Measurements from ENCODE around the gene ECM1. TPM values are rescaled to one million over a fixed set of nuclear protein-coding genes. Genes with fewer than 3 reads are reported as not detected.

The ECM1 gene
- total and polyA plus RNA-seq, 2 of the 8 experiments (the other 6 are each of a cell fraction or from before 2014, with no cell fraction given): 0.95 to 0.98 TPM

DNA sequence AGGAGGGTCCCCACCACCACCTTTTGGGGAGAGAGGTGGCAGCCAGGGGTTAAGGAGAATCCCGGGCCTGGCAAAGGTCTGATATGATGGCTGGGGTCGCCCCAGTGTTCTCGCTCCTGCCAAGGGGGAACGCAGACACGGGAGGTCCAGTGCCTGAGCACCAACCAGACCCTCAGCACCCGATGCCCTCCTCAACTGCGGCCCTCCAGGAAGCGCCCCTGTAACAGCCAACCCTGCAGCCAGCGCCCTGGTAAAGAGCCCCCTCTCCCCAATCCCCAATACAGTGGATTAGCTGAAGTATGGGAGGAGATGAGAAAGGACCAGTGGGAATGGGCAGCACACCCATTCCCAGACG is 51.7 kb downstream of the ECM1 start:
- ChIA-PET CTCF (ENCODE audit: partially characterized antibody) (interaction anchor here (0.6 to 13.7 kb wide), 23 partner anchors 10 to 255 kb away, joined by 3 to 210 read pairs (median 5); partner anchors contain the start of genes ADAMTSL4, FALEC, GOLPH3L and MCL1), POLR2A (ENCODE audit: partially characterized antibody) (interaction anchor here (1.0 to 43.7 kb wide), 7 partner anchors 9 to 414 kb away, joined by 3 to 1380 read pairs (median 5); partner anchors contain the start of genes ADAMTSL4, ENSA, FALEC and MCL1)
- Histone ChIP-seq H3K79me1 (ENCODE audit: low read depth, low read length) (0 out of 2 replicates have a peak, but pooled peaks cover 3% of the 10 kb centered on the region), H3K27me3 (replicated peaks in 1 of 4; ENCODE audit: control insufficient read depth in 3 of 4, extremely low read depth in 1 of 4, insufficient read depth in 3 of 4, low read length in 3 of 4) (no peaks in the 10 kb centered on the region), H3K14ac (ENCODE audit: insufficient read length) (no peak overlapping the region), H4K91ac (replicated peaks; ENCODE audit: insufficient read length, low read length) (no peak overlapping the region), H2AFZ (ENCODE audit: low read length) (no peak overlapping the region), H4K20me1 (replicated peaks in 1 of 2; ENCODE audit: control insufficient read depth in 1 of 2, insufficient read depth in 2 of 2, low read length in 2 of 2) (peaks cover 0 to 6% of the 10 kb centered on the region in 2 experiments), H3K18ac (ENCODE audit: extremely low read depth, low read length) (no peak overlapping the region), H3K4me2 (ENCODE audit: insufficient read depth in 1 of 2, low read depth in 2 of 2, low read length in 2 of 2) (no peak overlapping the region), H3K9me3 (ENCODE audit: insufficient read depth in 2 of 2, low read depth in 1 of 2, low read length in 1 of 2) (no peaks in the 10 kb centered on the region), H3K27ac (ENCODE audit: low read depth, low read length) (no peak overlapping the region), H2AK5ac (ENCODE audit: low read depth, low read length) (no peak overlapping the region), H2BK15ac (ENCODE audit: low read length) (no peak overlapping the region), H3K56ac (replicated peaks; ENCODE audit: insufficient read length, low read depth, low read length) (no peak overlapping the region), H3K79me2 (ENCODE audit: control insufficient read depth in 1 of 2, insufficient read depth in 2 of 2, low read length in 2 of 2) (peaks cover 0 to 22% of the 10 kb centered on the region in 2 experiments; a peak in 2 of 4 replicates), H3K9ac (replicated peaks in 1 of 4; ENCODE audit: extremely low read depth in 1 of 4, low read depth in 3 of 4, low read length in 3 of 4) (no peak overlapping the region), H2BK5ac (ENCODE audit: low read depth, low read length) (no peak overlapping the region), H3K4me1 (replicated peaks in 1 of 4; ENCODE audit: control insufficient read depth in 3 of 4, insufficient read depth in 4 of 4, low read length in 3 of 4) (peaks cover 11 to 23% (median 19%) of the 10 kb centered on the region in 4 experiments), H3K36me3 (ENCODE audit: control insufficient read depth in 2 of 4, insufficient read depth in 4 of 4, low read length in 3 of 4) (peaks cover 0 to 4% (median 2%) of the 10 kb centered on the region in 4 experiments; a peak in 2 of 8 replicates), H2BK12ac (ENCODE audit: low read depth, low read length) (0 out of 2 replicates have a peak overlapping the region, but pooled peaks have one; percentile 64), H2BK120ac (replicated peaks; ENCODE audit: low read depth, low read length) (no peak overlapping the region), H3K4ac (replicated peaks; ENCODE audit: insufficient read length, low read depth, low read length) (no peak overlapping the region), H3K4me3 (ENCODE audit: extremely low read depth in 1 of 4, insufficient read depth in 2 of 4, low read depth in 3 of 4, low read length in 4 of 4) (no peak overlapping the region), H2BK20ac (ENCODE audit: low read length) (no peak overlapping the region), H3K23ac (ENCODE audit: insufficient read length) (no peak overlapping the region), H4K5ac (ENCODE audit: insufficient read length, low read depth, low read length) (no peak overlapping the region), H4K8ac (ENCODE audit: extremely low read depth, insufficient read depth, low read length) (no peak overlapping the region), H3K23me2 (ENCODE audit: low read depth, low read length) (peaks cover 7% of the 10 kb centered on the region)
- DNase-seq (ENCODE audit: low read depth in 1 of 2, low spot score in 2 of 2): no peak
- FAIRE-seq: no peak
- TF ChIP-seq MAFK (IDR thresholded peaks at IDR 0.05; ENCODE audit: low read depth, low read length): no peak
- TF ChIP-seq TAF7 (optimal IDR thresholded peaks at IDR 0.05; ENCODE audit: borderline replicate concordance, low read depth, low read length): no peak
- TF ChIP-seq SIX5 (IDR thresholded peaks at IDR 0.05; ENCODE audit: low read depth, low read length): no peak
- TF ChIP-seq ASH2L (IDR thresholded peaks at IDR 0.05; ENCODE audit: low read length): no peak
- TF ChIP-seq CEBPB (IDR thresholded peaks at IDR 0.05; ENCODE audit: low read depth, low read length): no peak
- no peak for TF ChIP-seq EP300 (IDR thresholded peaks at IDR 0.05; ENCODE audit: borderline replicate concordance in 1 of 2, low read depth in 2 of 2, low read length in 2 of 2)
- WGBS, 2 experiments (ENCODE audit: extremely low coverage in 1 of 2, insufficient coverage in 1 of 2, insufficient read length in 1 of 2, insufficient replicate concordance in 2 of 2, low coverage in 1 of 2, low lambda C conversion rate in 2 of 2, missing lambda C conversion rate in 1 of 2): 81% methylated on average over 10 of the region's 10 CpGs; no CpG with 5 or more reads in 1 of the 2 experiments
